K562 (cell line): ENCODE results near the gene SRC. TPM values are rescaled to one million over a fixed set of nuclear protein-coding genes. Genes with fewer than 3 reads are reported as not detected.

Experiments used
- ADNP ChIP-seq: fragments of 200-800 bp; sonication (Bioruptor generic); IDR thresholded peaks from 2 replicates; pipeline ENCODE4 v1.6.1; 2016; ENCODE audit warnings: missing genetic modification characterization, missing compliant biosample characterization
- CHD1 ChIP-seq: fragments of 200-600 bp; sonication (generic); IDR thresholded peaks from one replicate; pipeline ENCODE4 v1.6.1; 2012; ENCODE audit warnings: mild to moderate bottlenecking, moderate library complexity, low read length, inconsistent platforms
- CREB3 ChIP-seq: fragments of 450-650 bp; conservative IDR thresholded peaks from 2 replicates; pipeline ENCODE4 v1.6.1; 2016; ENCODE audit warnings: missing genetic modification characterization, low read depth, mild to moderate bottlenecking, missing compliant biosample characterization, moderate library complexity
- FOXP4 ChIP-seq: sonication (generic); formaldehyde crosslinking; IDR thresholded peaks from 2 replicates; pipeline ENCODE4 v1.8.0; 2022; ENCODE audit warnings: mild to moderate bottlenecking, missing genetic modification reagents, borderline replicate concordance
- HDAC1 ChIP-seq, 2 experiments: fragments of 450-650 bp; IDR thresholded peaks; 2 replicates each; pipeline ENCODE4 v1.6.1; 2016 to 2017; ENCODE audit warnings: inconsistent platforms in 1 of 2, mild to moderate bottlenecking in 1 of 2, moderate library complexity in 1 of 2
- HDAC2 ChIP-seq: fragments of 450-650 bp; IDR thresholded peaks from 2 replicates; pipeline ENCODE4 v1.6.1; 2016; ENCODE audit warnings: mild to moderate bottlenecking
- HNRNPLL ChIP-seq: fragments of 200-400 bp; formaldehyde crosslinking; IDR thresholded peaks from 2 replicates; pipeline ENCODE4 v1.6.1; 2017; ENCODE audit warnings: low read length, low read depth, mild to moderate bottlenecking; ENCODE audit not compliant: poor library complexity, severe bottlenecking
- HOMEZ ChIP-seq: fragments of 250-450 bp; sonication (Bioruptor Pico); IDR thresholded peaks from 2 replicates; pipeline ENCODE4 v1.4.0; 2020; ENCODE audit warnings: mild to moderate bottlenecking, moderate library complexity
- KDM1A ChIP-seq, 2 experiments: fragments of 450-650 bp; IDR thresholded peaks; 2 replicates each; pipeline ENCODE4 v1.6.1; 2016; ENCODE audit warnings: mild to moderate bottlenecking in 2 of 2
- MCM2 ChIP-seq: fragments of 450-650 bp; IDR thresholded peaks from 2 replicates; pipeline ENCODE4 v1.6.1; 2017; ENCODE audit warnings: low read depth, mild to moderate bottlenecking
- NR2C2 ChIP-seq, 2 experiments: fragments of 200-800 bp in 1 of 2; sonication (Bioruptor generic) in 1 of 2; sonication (generic) in 1 of 2; formaldehyde crosslinking in 1 of 2; IDR thresholded peaks; 2 replicates each; pipeline versions ENCODE4 v1.6.1 to v1.8.0; 2016 to 2022; ENCODE audit warnings: mild to moderate bottlenecking in 1 of 2, missing compliant biosample characterization in 1 of 2, missing genetic modification characterization in 1 of 2, missing genetic modification reagents in 1 of 2
- OTX1 ChIP-seq: fragments of 450-650 bp; formaldehyde crosslinking; IDR thresholded peaks from 2 replicates; pipeline ENCODE4 v1.4.0; 2022; ENCODE audit warnings: mild to moderate bottlenecking
- PHF21A ChIP-seq: fragments of 450-650 bp; IDR thresholded peaks from 2 replicates; pipeline ENCODE4 v1.6.1; 2017; ENCODE audit warnings: low read depth, borderline replicate concordance
- RCOR1 ChIP-seq, 2 experiments: IDR thresholded peaks; 2 replicates each; pipeline ENCODE4 v1.6.1; 2012; ENCODE audit warnings: low read depth in 2 of 2, low read length in 2 of 2, borderline replicate concordance in 1 of 2, improper control_type of control experiment in 1 of 2
- SLC30A9 ChIP-seq: fragments of 250-450 bp; sonication (Bioruptor Pico); IDR thresholded peaks from 2 replicates; pipeline ENCODE4 v1.8.0; 2022; ENCODE audit warnings: mild to moderate bottlenecking, moderate library complexity
- SMAD1 ChIP-seq: fragments of 150-350 bp; IDR thresholded peaks from 2 replicates; pipeline ENCODE4 v1.6.1; 2014; ENCODE audit warnings: low read length, low read depth; ENCODE audit not compliant: partially characterized antibody
- SMARCA5 ChIP-seq: fragments of 450-650 bp; IDR thresholded peaks from 2 replicates; pipeline ENCODE4 v1.6.1; 2016
- USF2 ChIP-seq: sonication (generic); formaldehyde crosslinking; IDR thresholded peaks from 2 replicates; pipeline ENCODE4 v1.5.0; 2020; ENCODE audit warnings: missing genetic modification reagents
- ZC3H4 ChIP-seq: sonication (generic); formaldehyde crosslinking; IDR thresholded peaks from 2 replicates; pipeline ENCODE4 v1.9.0; 2021; ENCODE audit warnings: missing genetic modification reagents, borderline replicate concordance
- ZKSCAN1 ChIP-seq: fragments of 150-350 bp; IDR thresholded peaks from 2 replicates; pipeline ENCODE4 v1.6.1; 2016; ENCODE audit warnings: low read depth, low read length
- polyA plus RNA-seq, 8 experiments: library from polyadenylated mRNA; depleted of rRNA in 4 of 8; stranded (reverse) in 5 of 8; unstranded in 3 of 8; fragments of >200 nt; fragmentation: Nextera tagmentation in 2 of 8; fragmentation: Illumina TruSeq in 1 of 8; extraction: Ambion mirVana in 2 of 8; extraction: Trizol in 1 of 8; gene quantifications; 2 replicates each; pipeline versions ENCODE4 v1.2.1 to v1.2.3, GENCODE V29; 2011 to 2014; ENCODE audit warnings: inconsistent platforms in 1 of 8, missing spikeins in 1 of 8
- total RNA-seq, 7 experiments: library from RNA; depleted of rRNA in 6 of 7; stranded (reverse); fragments of >200 nt in 6 of 7; fragmentation: Illumina TruSeq in 2 of 7; extraction: Trizol in 2 of 7; gene quantifications; 2 replicates each; pipeline versions ENCODE4 v1.2.1 to v1.2.3, GENCODE V29; 2011 to 2021; ENCODE audit warnings: low replicate concordance in 1 of 7

Gene SRC
- total and polyA plus RNA-seq, 9 of the 15 experiments (the other 6 are each of a cell fraction or from before 2014, with no cell fraction given): 0.06 to 8.5 (median 3.1) TPM

- TF ChIP-seq HNRNPLL (no peak), HOMEZ (no peak), CHD1 (no peak), MCM2 (no peak), HDAC2 (peak; percentile 79; the same call in 1 of the 2 replicates), USF2 (no peak), PHF21A (no peak), ADNP (peak; percentile 81), SMARCA5 (peak; percentile 89), NR2C2 (CRISPR knock-in tag; IDR thresholded peaks at IDR 0.05) (no peak), NR2C2 (tag; IDR thresholded peaks at IDR 0.05) (no peak), ZC3H4 (CRISPR knock-in tag) (0 out of 2 replicates have a peak, but pooled peaks have one; percentile 27), RCOR1 (IDR thresholded peaks at IDR 0.05; ENCODE audit: borderline replicate concordance in 1 of 2, low read depth in 2 of 2, low read length in 2 of 2) (0 out of 4 replicates have a peak, but pooled peaks of 1 of the 2 experiments have one; percentile 33), HDAC1 (IDR thresholded peaks at IDR 0.05) (0 out of 4 replicates have a peak, but pooled peaks of 1 of the 2 experiments have one; percentile 36), SMAD1 (no peak), CREB3 (tag) (no peak), OTX1 (no peak), KDM1A (IDR thresholded peaks at IDR 0.05) (peak in 1 of 2 experiments; percentile 67; a peak in 3 of 4 replicates), ZKSCAN1 (peak; percentile 93), FOXP4 (CRISPR knock-in tag) (no peak), SLC30A9 (CRISPR knock-in tag) (no peak)
Observed at GRCh38 chr20:37360391-37361115, 14.6 kb downstream of the SRC start (continued).
